Mesodermal cell (in vitro differentiated cells): Measurements from ENCODE around the gene MOB3A.
A peak's percentile ranks its signal among the peaks of the same experiment; 100 is the strongest.

Source experiments
- H3K27ac ChIP-seq: 2 replicates; pipeline ENCODE4 v1.7.0; 2013; ENCODE audit warnings: mild to moderate bottlenecking, low read depth, low read length, moderate library complexity; ENCODE audit not compliant: severe bottlenecking
- H3K36me3 ChIP-seq: 2 replicates; pipeline ENCODE4 v1.7.1; 2013; ENCODE audit warnings: mild to moderate bottlenecking, low read length, moderate library complexity; ENCODE audit not compliant: control insufficient read depth, insufficient read depth
- H3K4me1 ChIP-seq: one replicate; pipeline ENCODE4 v1.7.1; 2013; ENCODE audit warnings: mild to moderate bottlenecking, low read length; ENCODE audit not compliant: insufficient read depth, control insufficient read depth, poor library complexity, severe bottlenecking
- H3K4me3 ChIP-seq: 2 replicates; pipeline ENCODE4 v1.7.0; 2013; ENCODE audit warnings: low read length, control low read depth, mild to moderate bottlenecking; ENCODE audit not compliant: insufficient read depth, poor library complexity, severe bottlenecking; ENCODE audit errors: extremely low read depth
- H3K9me3 ChIP-seq: 2 replicates; pipeline ENCODE4 v1.7.1; 2013; ENCODE audit warnings: mild to moderate bottlenecking, low read length, moderate library complexity; ENCODE audit not compliant: control insufficient read depth
- WGBS, 2 experiments: methylation state at CpG; one replicate each; pipeline ENCODE4 v1.1.5; 2013; ENCODE audit warnings: missing lambda C conversion rate in 2 of 2; ENCODE audit not compliant: insufficient coverage in 2 of 2; 5-methylcytosine and 5-hydroxymethylcytosine counted together

Gene MOB3A

GRCh38 chr19:2079076-2079864, 16.9 kb downstream of the MOB3A start:
- Histone ChIP-seq H3K36me3 (peaks cover 77% of the 10 kb centered on the region), H3K4me3 (no peak overlapping the region)
- 95 to 97% methylated on average over 32 of the region's 32 CpGs for WGBS, 2 experiments

GRCh38 chr19:2077833-2078619, 18.1 kb downstream of the MOB3A start:
- no peak overlapping the region for H3K4me3 ChIP-seq
- H3K4me1 ChIP-seq = no peaks in the 10 kb centered on the region
- H3K36me3 ChIP-seq = peaks cover 76% of the 10 kb centered on the region
- H3K27ac ChIP-seq = no peak overlapping the region
- WGBS, 2 experiments = 96 to 97% methylated on average over 42 to 43 of the region's 44 CpGs
- no peaks in the 10 kb centered on the region for H3K9me3 ChIP-seq

More at GRCh38 chr19:2079076-2079864, 16.9 kb downstream of the MOB3A start:
- no peaks in the 10 kb centered on the region for H3K4me1 ChIP-seq
- H3K27ac ChIP-seq = no peak overlapping the region
- H3K9me3 ChIP-seq = no peaks in the 10 kb centered on the region

GRCh38 chr19:2077398-2077797, 18.7 kb downstream of the MOB3A start:
- Histone ChIP-seq H3K27ac (no peak overlapping the region), H3K4me1 (no peaks in the 10 kb centered on the region), H3K4me3 (no peak overlapping the region), H3K36me3 (peaks cover 80% of the 10 kb centered on the region), H3K9me3 (no peaks in the 10 kb centered on the region)
- WGBS, 2 experiments = 97 to 98% methylated on average over 7 of the region's 7 CpGs

GRCh38 chr19:2076526-2076944, 19.6 kb downstream of the MOB3A start:
- Histone ChIP-seq H3K36me3 (peaks cover 78% of the 10 kb centered on the region), H3K4me1 (no peaks in the 10 kb centered on the region), H3K4me3 (no peak overlapping the region), H3K9me3 (no peaks in the 10 kb centered on the region), H3K27ac (no peak overlapping the region)
- 97 to 98% methylated on average over 31 to 32 of the region's 32 CpGs for WGBS, 2 experiments

- Histone ChIP-seq H3K36me3 (peaks cover 55% of the 10 kb centered on the region), H3K9me3 (no peaks in the 10 kb centered on the region), H3K4me1 (no peaks in the 10 kb centered on the region), H3K27ac (no peak overlapping the region), H3K4me3 (no peak overlapping the region)
- 95 to 97% methylated on average over 24 to 32 of the region's 32 CpGs for WGBS, 2 experiments
Measured at GRCh38 chr19:2072757-2073551, 23.2 kb downstream of the MOB3A start.

- H3K27ac ChIP-seq = no peak overlapping the region
- H3K4me1 ChIP-seq = no peaks in the 10 kb centered on the region
- H3K4me3 ChIP-seq = no peak overlapping the region
- H3K36me3 ChIP-seq = peaks cover 38% of the 10 kb centered on the region
- WGBS, 2 experiments = 94 to 98% methylated on average over 16 to 17 of the region's 19 CpGs
- no peaks in the 10 kb centered on the region for H3K9me3 ChIP-seq
Measured at GRCh38 chr19:2070986-2071673, 25.0 kb downstream of the MOB3A start.

GRCh38 chr19:2070436-2070827, 25.7 kb downstream of the MOB3A start:
- Histone ChIP-seq H3K4me3 (no peak overlapping the region), H3K4me1 (no peaks in the 10 kb centered on the region), H3K9me3 (no peaks in the 10 kb centered on the region), H3K27ac (no peak overlapping the region), H3K36me3 (peaks cover 35% of the 10 kb centered on the region)
- 92 to 95% methylated on average over 5 to 7 of the region's 10 CpGs for WGBS, 2 experiments

GRCh38 chr19:2064788-2065524, 31.2 kb downstream of the MOB3A start:
- no peaks in the 10 kb centered on the region for H3K36me3 ChIP-seq
- 91 to 96% methylated on average over 35 to 38 of the region's 38 CpGs for WGBS, 2 experiments
- no peak overlapping the region for H3K4me3 ChIP-seq
- H3K9me3 ChIP-seq = no peaks in the 10 kb centered on the region
- H3K27ac ChIP-seq = peak overlapping the region; percentile 41
- H3K4me1 ChIP-seq = peaks cover 14% of the 10 kb centered on the region

GRCh38 chr19:2064395-2064787, 31.7 kb downstream of the MOB3A start:
- WGBS, 2 experiments = 92 to 94% methylated on average over 11 to 12 of the region's 13 CpGs
- Histone ChIP-seq H3K4me1 (peaks cover 20% of the 10 kb centered on the region), H3K9me3 (no peaks in the 10 kb centered on the region), H3K4me3 (no peak overlapping the region), H3K36me3 (no peaks in the 10 kb centered on the region), H3K27ac (no peak overlapping the region)
